GM13976 (cell line): ENCODE measurements around the gene TSEN15.

ENCODE experiments used
- DNase-seq: peaks from one replicate; pipeline ENCODE4 v3.0.0; 2012; ENCODE audit warnings: low spot score
- CTCF ChIP-seq: IDR thresholded peaks from 2 replicates; pipeline ENCODE4 v1.5.1; 2012; ENCODE audit warnings: borderline replicate concordance, mild to moderate bottlenecking; ENCODE audit not compliant: insufficient read depth; ENCODE audit errors: extremely low read depth, missing control alignments, control extremely low read depth
- in situ Hi-C: fragments of 300-500 bp; cut with MboI; formaldehyde crosslinking; loops from one replicate; pipeline ENCODE4 v1.12.0; 2022; ENCODE audit warnings: low sequenced_read_pairs, mixed read lengths, inconsistent platforms; ENCODE audit not compliant: unreplicated experiment

Gene TSEN15

GRCh38 chr1:184021728-184022127, 29.8 kb upstream of the TSEN15 start:
- no peak for TF ChIP-seq CTCF
- DNase-seq = no peak
- in situ Hi-C loops = no loop called here

- no peak for TF ChIP-seq CTCF
- in situ Hi-C loops = no loop called here
- no peak for DNase-seq
Measured at GRCh38 chr1:184022668-184023067, 28.9 kb upstream of the TSEN15 start.

GRCh38 chr1:184023171-184023570, 28.4 kb upstream of the TSEN15 start:
- no peak for DNase-seq
- in situ Hi-C loops = no loop called here
- no peak for TF ChIP-seq CTCF

- no peak for DNase-seq
- TF ChIP-seq CTCF = no peak
- in situ Hi-C loops = no loop called here
Measured at GRCh38 chr1:184025242-184025675, 26.3 kb upstream of the TSEN15 start.

- DNase-seq = no peak
- TF ChIP-seq CTCF = no peak
- in situ Hi-C loops = no loop called here
Measured at GRCh38 chr1:184027826-184028695, 23.5 kb upstream of the TSEN15 start.

- in situ Hi-C loops = no loop called here
- TF ChIP-seq CTCF = no peak
- DNase-seq = no peak
Measured at GRCh38 chr1:184028854-184029623, 22.5 kb upstream of the TSEN15 start.
